Fibroblast of skin of right quadriceps (primary cell): Measurements from ENCODE around the gene FUS.
A peak's percentile ranks its signal among the peaks of the same experiment; 100 is the strongest.
"Not testable (repeated sequence)": the region's sequence is repeated elsewhere in the genome, so short reads cannot be mapped to it uniquely, and the experiment has no call there.

Source experiments
- DNase-seq: peaks from one replicate; pipeline ENCODE4 v3.0.0-alpha.2; 2013

Gene FUS

GRCh38 chr16:31187808-31188189, 7.9 kb downstream of the FUS start:
- DNase-seq, result no peak

- DNase-seq, result no peak
Measured at GRCh38 chr16:31188450-31189411, 8.8 kb downstream of the FUS start.

- DNase-seq, result no peak
Measured at GRCh38 chr16:31189412-31189778, 9.5 kb downstream of the FUS start.

GRCh38 chr16:31190061-31190460, 10.1 kb downstream of the FUS start:
- DNase-seq, result no peak

- DNase-seq, result no peak
Measured at GRCh38 chr16:31190818-31191444, 11.0 kb downstream of the FUS start.

GRCh38 chr16:31191697-31192428, 11.9 kb downstream of the FUS start:
- no peak for DNase-seq

GRCh38 chr16:31192856-31193642, 13.1 kb downstream of the FUS start:
- no peak for DNase-seq

- no peak for DNase-seq
Measured at GRCh38 chr16:31193874-31194273, 13.9 kb downstream of the FUS start.

GRCh38 chr16:31194898-31195297, 15.0 kb downstream of the FUS start:
- DNase-seq, result no peak

GRCh38 chr16:31195861-31196260, 15.9 kb downstream of the FUS start:
- DNase-seq, result not testable (repeated sequence)

GRCh38 chr16:31196324-31197088, 16.6 kb downstream of the FUS start:
- no peak for DNase-seq

GRCh38 chr16:31198207-31198882, 18.4 kb downstream of the FUS start:
- no peak for DNase-seq

GRCh38 chr16:31199430-31200041, 19.6 kb downstream of the FUS start:
- DNase-seq, result no peak

- not testable (repeated sequence) for DNase-seq
Measured at GRCh38 chr16:31200111-31200510, 20.2 kb downstream of the FUS start.

GRCh38 chr16:31200821-31201568, 21.1 kb downstream of the FUS start:
- no peak for DNase-seq

- no peak for DNase-seq
Measured at GRCh38 chr16:31201582-31202413, 21.9 kb downstream of the FUS start.

- peak; percentile 23 for DNase-seq
Measured at GRCh38 chr16:31202414-31203375, 22.8 kb downstream of the FUS start, which contains the start of gene PYCARD. Gene PYCARD (minus strand): TSS chr16:31202760. CDS start chr16:31202690, 70 bp downstream.
